Breast epithelium (tissue), 4 donors: ENCODE data around the gene VIL1. TPM values are rescaled to one million over a fixed set of nuclear protein-coding genes. Genes with fewer than 3 reads are reported as not detected.

Experiments used
- DNase-seq, 2 donors: peaks; one replicate each; pipeline ENCODE4 v3.0.0-alpha.2; 2019; ENCODE audit warnings: low spot score in 2 of 2
- H3K27ac ChIP-seq, 2 donors: fragments of 200-600 bp; sonication (generic) in 1 of 2; one replicate each; pipeline ENCODE4 v1.5.1; 2016 to 2019; ENCODE audit warnings: mild to moderate bottlenecking in 1 of 2
- H3K27me3 ChIP-seq, 2 donors: fragments of 200-600 bp; sonication (generic) in 1 of 2; one replicate each; pipeline versions ENCODE4 v1.5.1 to v1.6.0; 2017 to 2019; ENCODE audit warnings: control low read depth in 1 of 2, mild to moderate bottlenecking in 1 of 2
- H3K36me3 ChIP-seq: fragments of 200-600 bp; one replicate; pipeline ENCODE4 v1.5.1; 2019
- H3K4me1 ChIP-seq, 2 donors: fragments of 200-600 bp; sonication (generic); one replicate each; pipeline ENCODE4 v1.5.1; 2016 to 2019; ENCODE audit warnings: control low read depth in 1 of 2
- H3K4me3 ChIP-seq, 3 donors: fragments of 200-600 bp; sonication (generic); 1 replicate in 2 of 3; 2 replicates in 1 of 3; pipeline ENCODE4 v1.5.1; 2016 to 2019; ENCODE audit warnings: mild to moderate bottlenecking in 3 of 3, moderate library complexity in 2 of 3
- H3K9me3 ChIP-seq, 2 donors: fragments of 200-600 bp; sonication (generic) in 1 of 2; one replicate each; pipeline ENCODE4 v1.5.1; 2016 to 2019; ENCODE audit warnings: control low read depth in 1 of 2
- CTCF ChIP-seq, 3 donors: fragments of 450-650 bp; IDR thresholded peaks; one replicate each; pipeline ENCODE4 v1.5.1; 2016 to 2017; ENCODE audit warnings: antibody characterized with exemption in 3 of 3, mild to moderate bottlenecking in 3 of 3, moderate library complexity in 3 of 3
- POLR2A ChIP-seq: fragments of 450-650 bp; IDR thresholded peaks from one replicate; pipeline ENCODE4 v1.6.1; 2016; ENCODE audit warnings: antibody characterized with exemption, mild to moderate bottlenecking, moderate library complexity
- POLR2AphosphoS5 ChIP-seq, 3 donors: sonication (generic); formaldehyde crosslinking; IDR thresholded peaks; one replicate each; pipeline ENCODE4 v1.6.1; 2017; ENCODE audit warnings: antibody characterized with exemption in 3 of 3
- intact Hi-C: fragments of 100-400 bp; cut with DNase I; formaldehyde crosslinking; loops from one replicate; pipeline ENCODE4 v1.15.1; 2023; ENCODE audit warnings: low total_unique reads
- total RNA-seq, 3 donors: library from RNA; depleted of rRNA; stranded (reverse); fragments of >200 nt; gene quantifications; one replicate each; pipeline ENCODE4 v1.1.0, GENCODE V29; 2016

VIL1 gene
- total RNA-seq, 3 donors from 2014 or later, result under 0.01 to 2.9 TPM; not detected in 1

- H3K4me1 ChIP-seq, result no peaks in the 10 kb centered on the region
- no peaks in the 10 kb centered on the region for H3K9me3 ChIP-seq
- H3K36me3 ChIP-seq, result no peaks in the 10 kb centered on the region
- intact Hi-C loops, result no loop called here
- H3K4me3 ChIP-seq, result no peak overlapping the region
- TF ChIP-seq CTCF (IDR thresholded peaks at IDR 0.05) (no peak), POLR2A (no peak), POLR2AphosphoS5 (IDR thresholded peaks at IDR 0.05) (no peak)
- H3K27me3 ChIP-seq, result no peaks in the 10 kb centered on the region
- DNase-seq, result no peak
- H3K27ac ChIP-seq, result no peak overlapping the region
Observed at GRCh38 chr2:218456849-218457248, 37.9 kb downstream of the VIL1 start.

GRCh38 chr2:218458598-218458997 lies 39.7 kb downstream of the VIL1 start:
- intact Hi-C loops, result no loop called here
- Histone ChIP-seq H3K36me3 (no peaks in the 10 kb centered on the region), H3K4me3 (no peak overlapping the region), H3K27ac (no peak overlapping the region), H3K9me3 (no peaks in the 10 kb centered on the region), H3K4me1 (no peaks in the 10 kb centered on the region), H3K27me3 (no peaks in the 10 kb centered on the region)
- no peak for DNase-seq
- no peak for TF ChIP-seq CTCF (IDR thresholded peaks at IDR 0.05)
- no peak for TF ChIP-seq POLR2AphosphoS5 (IDR thresholded peaks at IDR 0.05)
- TF ChIP-seq POLR2A, result no peak

GRCh38 chr2:218465987-218466633 lies 47.2 kb downstream of the VIL1 start:
- TF ChIP-seq CTCF (IDR thresholded peaks at IDR 0.05) (peak in 2 of 3 donors; percentile 32 to 44), POLR2A (no peak)
- no peaks in the 10 kb centered on the region for H3K27me3 ChIP-seq
- intact Hi-C loops, result loop anchor here (5.0 kb wide), 1 partner anchor 429 kb away; no protein-coding TSS in a partner anchor
- H3K27ac ChIP-seq, result no peak overlapping the region
- H3K36me3 ChIP-seq, result no peaks in the 10 kb centered on the region
- no peaks in the 10 kb centered on the region for H3K9me3 ChIP-seq
- H3K4me3 ChIP-seq, result no peak overlapping the region
- no peak for DNase-seq
- no peaks in the 10 kb centered on the region for H3K4me1 ChIP-seq

- intact Hi-C loops, result no loop called here
- H3K27me3 ChIP-seq, result no peaks in the 10 kb centered on the region
- no peak for DNase-seq
- no peak for TF ChIP-seq POLR2AphosphoS5 (IDR thresholded peaks at IDR 0.05)
- no peak for TF ChIP-seq POLR2A
- no peak for TF ChIP-seq CTCF (IDR thresholded peaks at IDR 0.05)
- no peak overlapping the region for H3K27ac ChIP-seq
- H3K4me1 ChIP-seq, result no peaks in the 10 kb centered on the region
- H3K9me3 ChIP-seq, result no peaks in the 10 kb centered on the region
- no peak overlapping the region for H3K4me3 ChIP-seq
- H3K36me3 ChIP-seq, result peaks cover 6% of the 10 kb centered on the region
Observed at GRCh38 chr2:218470448-218470847, 51.5 kb downstream of the VIL1 start.

- H3K9me3 ChIP-seq, result no peaks in the 10 kb centered on the region
- DNase-seq, result no peak
- H3K36me3 ChIP-seq, result peaks cover 6% of the 10 kb centered on the region
- no peak overlapping the region for H3K4me3 ChIP-seq
- intact Hi-C loops, result no loop called here
- H3K27me3 ChIP-seq, result no peaks in the 10 kb centered on the region
- TF ChIP-seq POLR2AphosphoS5 (IDR thresholded peaks at IDR 0.05), result no peak
- no peak for TF ChIP-seq CTCF (IDR thresholded peaks at IDR 0.05)
- no peaks in the 10 kb centered on the region for H3K4me1 ChIP-seq
- no peak overlapping the region for H3K27ac ChIP-seq
Observed at GRCh38 chr2:218471036-218471435, 52.1 kb downstream of the VIL1 start.
